ENCODE measurements around the gene KRT76.

The KRT76 gene

GRCh38 chr12:52740584-52740983 is 36.6 kb downstream of the KRT76 start:
- H3K27ac Mint-ChIP-seq: no peak overlapping the region
- H3K27me3 Mint-ChIP-seq (ENCODE audit: low read depth): no peaks in the 10 kb centered on the region
- H3K36me3 Mint-ChIP-seq (ENCODE audit: low read depth): no peaks in the 10 kb centered on the region
- no peaks in the 10 kb centered on the region for H3K4me1 Mint-ChIP-seq (ENCODE audit: low read depth)
- no peak overlapping the region for H3K4me3 Mint-ChIP-seq
- H3K9me3 Mint-ChIP-seq: no peaks in the 10 kb centered on the region

- no peaks in the 10 kb centered on the region for H3K4me1 Mint-ChIP-seq (ENCODE audit: low read depth)
- H3K4me3 Mint-ChIP-seq: no peak overlapping the region
- H3K9me3 Mint-ChIP-seq: no peaks in the 10 kb centered on the region
These were observed 37.2 kb downstream of the KRT76 start for GRCh38 chr12:52739963-52740362.

GRCh38 chr12:52735816-52736632 is 41.1 kb downstream of the KRT76 start:
- no peaks in the 10 kb centered on the region for H3K9me3 Mint-ChIP-seq
- H3K4me1 Mint-ChIP-seq (ENCODE audit: low read depth): no peaks in the 10 kb centered on the region
- H3K36me3 Mint-ChIP-seq (ENCODE audit: low read depth): no peaks in the 10 kb centered on the region
- no peak overlapping the region for H3K4me3 Mint-ChIP-seq
- no peaks in the 10 kb centered on the region for H3K27me3 Mint-ChIP-seq (ENCODE audit: low read depth)
- H3K27ac Mint-ChIP-seq: no peak overlapping the region

More at GRCh38 chr12:52739963-52740362, 37.2 kb downstream of the KRT76 start:
- H3K27ac Mint-ChIP-seq: no peak overlapping the region
- H3K27me3 Mint-ChIP-seq (ENCODE audit: low read depth): no peaks in the 10 kb centered on the region
- no peaks in the 10 kb centered on the region for H3K36me3 Mint-ChIP-seq (ENCODE audit: low read depth)

GRCh38 chr12:52735106-52735505 is 42.0 kb downstream of the KRT76 start:
- H3K36me3 Mint-ChIP-seq (ENCODE audit: low read depth): no peaks in the 10 kb centered on the region
- no peak overlapping the region for H3K27ac Mint-ChIP-seq
- H3K9me3 Mint-ChIP-seq: no peaks in the 10 kb centered on the region
- no peaks in the 10 kb centered on the region for H3K4me1 Mint-ChIP-seq (ENCODE audit: low read depth)
- no peaks in the 10 kb centered on the region for H3K27me3 Mint-ChIP-seq (ENCODE audit: low read depth)
- H3K4me3 Mint-ChIP-seq: no peak overlapping the region

- Mint-ChIP-seq H3K36me3 (ENCODE audit: low read depth) (no peaks in the 10 kb centered on the region), H3K4me1 (ENCODE audit: low read depth) (no peaks in the 10 kb centered on the region), H3K27me3 (ENCODE audit: low read depth) (peaks cover 5% of the 10 kb centered on the region), H3K27ac (no peak overlapping the region), H3K9me3 (no peaks in the 10 kb centered on the region), H3K4me3 (no peak overlapping the region)
These were observed 46.4 kb downstream of the KRT76 start for GRCh38 chr12:52730793-52731192.

GRCh38 chr12:52730383-52730782 is 46.8 kb downstream of the KRT76 start:
- Mint-ChIP-seq H3K4me3 (no peak overlapping the region), H3K9me3 (no peaks in the 10 kb centered on the region), H3K27me3 (ENCODE audit: low read depth) (peaks cover 5% of the 10 kb centered on the region), H3K4me1 (ENCODE audit: low read depth) (no peaks in the 10 kb centered on the region), H3K27ac (no peak overlapping the region), H3K36me3 (ENCODE audit: low read depth) (no peaks in the 10 kb centered on the region)

- Mint-ChIP-seq H3K4me1 (ENCODE audit: low read depth) (no peaks in the 10 kb centered on the region), H3K36me3 (ENCODE audit: low read depth) (no peaks in the 10 kb centered on the region), H3K4me3 (no peak overlapping the region), H3K27ac (no peak overlapping the region), H3K9me3 (no peaks in the 10 kb centered on the region), H3K27me3 (ENCODE audit: low read depth) (peaks cover 5% of the 10 kb centered on the region)
These were observed 48.0 kb downstream of the KRT76 start for GRCh38 chr12:52729147-52729546.

- H3K9me3 Mint-ChIP-seq: no peaks in the 10 kb centered on the region
- no peak overlapping the region for H3K27ac Mint-ChIP-seq
- no peak overlapping the region for H3K4me3 Mint-ChIP-seq
- no peaks in the 10 kb centered on the region for H3K4me1 Mint-ChIP-seq (ENCODE audit: low read depth)
- H3K27me3 Mint-ChIP-seq (ENCODE audit: low read depth): peaks cover 5% of the 10 kb centered on the region
- no peaks in the 10 kb centered on the region for H3K36me3 Mint-ChIP-seq (ENCODE audit: low read depth)
These were observed 48.8 kb downstream of the KRT76 start for GRCh38 chr12:52728374-52728773.

- H3K4me3 Mint-ChIP-seq: no peak overlapping the region
- no peaks in the 10 kb centered on the region for H3K9me3 Mint-ChIP-seq
- no peaks in the 10 kb centered on the region for H3K4me1 Mint-ChIP-seq (ENCODE audit: low read depth)
- H3K27ac Mint-ChIP-seq: no peak overlapping the region
- peaks cover 5% of the 10 kb centered on the region for H3K27me3 Mint-ChIP-seq (ENCODE audit: low read depth)
- no peaks in the 10 kb centered on the region for H3K36me3 Mint-ChIP-seq (ENCODE audit: low read depth)
These were observed 50.1 kb downstream of the KRT76 start for GRCh38 chr12:52727037-52727436.

- Mint-ChIP-seq H3K9me3 (no peaks in the 10 kb centered on the region), H3K36me3 (ENCODE audit: low read depth) (no peaks in the 10 kb centered on the region), H3K4me3 (no peak overlapping the region), H3K27me3 (ENCODE audit: low read depth) (peaks cover 5% of the 10 kb centered on the region), H3K27ac (no peak overlapping the region), H3K4me1 (ENCODE audit: low read depth) (no peaks in the 10 kb centered on the region)
These were observed 50.7 kb downstream of the KRT76 start for GRCh38 chr12:52726451-52726850.

- no peak overlapping the region for H3K27ac Mint-ChIP-seq
- H3K9me3 Mint-ChIP-seq: no peaks in the 10 kb centered on the region
- H3K36me3 Mint-ChIP-seq (ENCODE audit: low read depth): no peaks in the 10 kb centered on the region
- no peak overlapping the region for H3K4me3 Mint-ChIP-seq
- peaks cover 5% of the 10 kb centered on the region for H3K27me3 Mint-ChIP-seq (ENCODE audit: low read depth)
- H3K4me1 Mint-ChIP-seq (ENCODE audit: low read depth): no peaks in the 10 kb centered on the region
These were observed 52.8 kb downstream of the KRT76 start for GRCh38 chr12:52724384-52724783.

- Mint-ChIP-seq H3K9me3 (no peaks in the 10 kb centered on the region), H3K4me3 (no peak overlapping the region), H3K4me1 (ENCODE audit: low read depth) (no peaks in the 10 kb centered on the region), H3K27ac (no peak overlapping the region), H3K27me3 (ENCODE audit: low read depth) (no peaks in the 10 kb centered on the region), H3K36me3 (ENCODE audit: low read depth) (no peaks in the 10 kb centered on the region)
These were observed 54.5 kb downstream of the KRT76 start for GRCh38 chr12:52722680-52723079.

GRCh38 chr12:52721838-52722470 is 55.2 kb downstream of the KRT76 start:
- Mint-ChIP-seq H3K36me3 (ENCODE audit: low read depth) (no peaks in the 10 kb centered on the region), H3K27me3 (ENCODE audit: low read depth) (peaks cover 1% of the 10 kb centered on the region), H3K27ac (no peak overlapping the region), H3K9me3 (no peaks in the 10 kb centered on the region), H3K4me3 (no peak overlapping the region), H3K4me1 (ENCODE audit: low read depth) (no peaks in the 10 kb centered on the region)

- Mint-ChIP-seq H3K36me3 (ENCODE audit: low read depth) (no peaks in the 10 kb centered on the region), H3K4me1 (ENCODE audit: low read depth) (no peaks in the 10 kb centered on the region), H3K27ac (no peak overlapping the region), H3K27me3 (ENCODE audit: low read depth) (peaks cover 17% of the 10 kb centered on the region), H3K9me3 (no peaks in the 10 kb centered on the region), H3K4me3 (no peak overlapping the region)
These were observed 56.7 kb downstream of the KRT76 start for GRCh38 chr12:52720365-52720886.
